Neuronal stem cell (in vitro differentiated cells): ENCODE results near the gene KPNA5.

Experiments used
- DNase-seq: peaks from one replicate; pipeline ENCODE4 v3.0.0-alpha.2; 2013; ENCODE audit warnings: low spot score
- H2AFZ ChIP-seq: one replicate; pipeline ENCODE4 v1.6.1; 2013; ENCODE audit warnings: mild to moderate bottlenecking, low read length, inconsistent platforms
- H2AK5ac ChIP-seq: 2 replicates; pipeline ENCODE4 v1.6.1; 2013; ENCODE audit warnings: low read depth, mild to moderate bottlenecking, inconsistent platforms, low read length, moderate library complexity, mixed read lengths
- H2BK120ac ChIP-seq: 2 replicates; pipeline ENCODE4 v1.6.1; 2013; ENCODE audit warnings: low read depth, mild to moderate bottlenecking, inconsistent platforms, low read length, moderate library complexity, mixed read lengths
- H2BK12ac ChIP-seq: one replicate; pipeline ENCODE4 v1.6.1; 2013; ENCODE audit warnings: low read length, inconsistent platforms
- H2BK15ac ChIP-seq: 2 replicates; pipeline ENCODE4 v1.6.1; 2013; ENCODE audit warnings: mild to moderate bottlenecking, low read length, inconsistent platforms, mixed read lengths
- H2BK5ac ChIP-seq: one replicate; pipeline ENCODE4 v1.6.1; 2013; ENCODE audit warnings: inconsistent platforms, mild to moderate bottlenecking, low read length, moderate library complexity
- H3K14ac ChIP-seq: one replicate; pipeline ENCODE4 v1.6.1; 2013; ENCODE audit warnings: low read length, inconsistent platforms
- H3K18ac ChIP-seq: 2 replicates; pipeline ENCODE4 v1.6.1; 2013; ENCODE audit warnings: low read length, inconsistent platforms
- H3K23ac ChIP-seq: 2 replicates; pipeline ENCODE4 v1.6.1; 2013; ENCODE audit warnings: low read depth, mild to moderate bottlenecking, mixed read lengths, low read length, inconsistent platforms; ENCODE audit not compliant: poor library complexity
- H3K27ac ChIP-seq: replicated peaks from 3 replicates; pipeline ENCODE4 v1.5.1; 2013; ENCODE audit warnings: low read length, inconsistent platforms
- H3K27me3 ChIP-seq, 3 experiments: 2 replicates each; pipeline ENCODE4 v1.6.1; 2013; ENCODE audit warnings: low read length in 3 of 3, mild to moderate bottlenecking in 2 of 3, inconsistent platforms in 1 of 3, low read depth in 1 of 3, mixed read lengths in 1 of 3, moderate library complexity in 1 of 3; ENCODE audit not compliant: control insufficient read depth in 3 of 3, insufficient read depth in 3 of 3
- H3K36me3 ChIP-seq, 2 donors: replicated peaks in 1 of 2; 2 replicates each; pipeline ENCODE4 v1.6.1; 2013; ENCODE audit warnings: low read length in 2 of 2; ENCODE audit not compliant: control insufficient read depth in 2 of 2, insufficient read depth in 2 of 2
- H3K4ac ChIP-seq: 2 replicates; pipeline ENCODE4 v1.6.1; 2013; ENCODE audit warnings: inconsistent platforms, mild to moderate bottlenecking, low read length, moderate library complexity
- H3K4me1 ChIP-seq, 2 donors: 1 replicate in 1 of 2; 2 replicates in 1 of 2; pipeline ENCODE4 v1.6.1; 2013; ENCODE audit warnings: low read length in 2 of 2, low read depth in 1 of 2; ENCODE audit not compliant: control insufficient read depth in 2 of 2, insufficient read depth in 1 of 2
- H3K4me2 ChIP-seq: one replicate; pipeline ENCODE4 v1.6.1; 2013; ENCODE audit warnings: mild to moderate bottlenecking, low read length, inconsistent platforms; ENCODE audit not compliant: insufficient read depth, poor library complexity, severe bottlenecking
- H3K4me3 ChIP-seq, 2 donors: 2 replicates each; pipeline ENCODE4 v1.5.1; 2013; ENCODE audit warnings: low read length in 2 of 2, mild to moderate bottlenecking in 2 of 2, inconsistent platforms in 1 of 2, moderate library complexity in 1 of 2
- H3K79me1 ChIP-seq: one replicate; pipeline ENCODE4 v1.6.1; 2013; ENCODE audit warnings: low read depth, mild to moderate bottlenecking, inconsistent platforms, low read length, moderate library complexity
- H3K9ac ChIP-seq: one replicate; pipeline ENCODE4 v1.6.1; 2013; ENCODE audit warnings: mild to moderate bottlenecking, low read depth, low read length, inconsistent platforms; ENCODE audit not compliant: poor library complexity
- H3K9me3 ChIP-seq, 2 donors: replicated peaks in 1 of 2; 2 replicates each; pipeline versions ENCODE3 to v1.6.1; 2013; ENCODE audit warnings: low read length in 2 of 2, mild to moderate bottlenecking in 2 of 2, inconsistent platforms in 1 of 2, low read depth in 1 of 2, mixed read lengths in 1 of 2, moderate library complexity in 1 of 2; ENCODE audit not compliant: control insufficient read depth in 2 of 2, insufficient read depth in 1 of 2
- H4K8ac ChIP-seq: one replicate; pipeline ENCODE4 v1.6.1; 2013; ENCODE audit warnings: low read depth, mild to moderate bottlenecking, inconsistent platforms, low read length, moderate library complexity
- H4K91ac ChIP-seq: one replicate; pipeline ENCODE4 v1.6.1; 2013; ENCODE audit warnings: low read length, low read depth, mild to moderate bottlenecking, inconsistent platforms; ENCODE audit not compliant: poor library complexity
- WGBS, 2 donors: extraction: QIAGEN DNeasy Blood & Tissue Kit; methylation state at CpG; one replicate each; pipeline ENCODE4 v1.1.7; 2013; ENCODE audit warnings: missing lambda C conversion rate in 2 of 2, mixed read lengths in 1 of 2; ENCODE audit not compliant: insufficient read length in 2 of 2, insufficient replicate concordance in 1 of 2; ENCODE audit errors: extremely low coverage in 2 of 2; 5-methylcytosine and 5-hydroxymethylcytosine counted together

KPNA5 gene

DNA sequence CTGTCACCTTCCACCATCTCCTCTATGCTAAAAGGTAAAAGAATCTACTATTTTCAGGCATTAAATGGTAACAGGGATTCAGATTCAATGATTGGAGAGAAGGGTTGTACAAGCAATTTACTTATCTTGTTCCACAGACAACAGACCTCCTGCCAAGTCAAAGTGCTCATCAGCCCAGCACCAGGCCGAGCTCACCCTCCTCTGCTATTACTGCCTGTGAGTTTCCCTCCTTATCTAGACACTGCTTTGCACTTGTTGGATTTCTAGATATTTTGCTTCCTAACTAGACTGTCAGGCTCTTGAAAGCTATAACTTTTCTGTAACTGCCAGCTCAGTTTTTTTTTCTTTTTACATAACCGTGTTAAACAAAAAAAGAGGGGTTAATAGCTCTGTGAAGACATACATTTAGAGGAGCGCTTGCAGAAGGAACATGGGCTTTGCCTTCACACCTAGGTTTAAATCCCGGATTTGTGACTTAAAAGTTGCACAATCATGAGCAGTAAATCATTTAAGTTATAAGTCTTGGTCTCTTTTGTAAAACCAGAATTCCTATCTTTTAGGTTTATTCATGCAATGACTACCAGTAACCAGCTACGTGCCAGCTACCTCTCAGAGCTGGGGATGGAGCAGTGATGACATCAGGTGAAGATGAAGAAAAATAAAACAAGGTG lies 85.6 kb downstream of the KPNA5 start:
- no peak for DNase-seq
- H3K27me3 ChIP-seq: peaks cover 7 to 68% (median 25%) of the 10 kb centered on the region in 3 experiments

DNA sequence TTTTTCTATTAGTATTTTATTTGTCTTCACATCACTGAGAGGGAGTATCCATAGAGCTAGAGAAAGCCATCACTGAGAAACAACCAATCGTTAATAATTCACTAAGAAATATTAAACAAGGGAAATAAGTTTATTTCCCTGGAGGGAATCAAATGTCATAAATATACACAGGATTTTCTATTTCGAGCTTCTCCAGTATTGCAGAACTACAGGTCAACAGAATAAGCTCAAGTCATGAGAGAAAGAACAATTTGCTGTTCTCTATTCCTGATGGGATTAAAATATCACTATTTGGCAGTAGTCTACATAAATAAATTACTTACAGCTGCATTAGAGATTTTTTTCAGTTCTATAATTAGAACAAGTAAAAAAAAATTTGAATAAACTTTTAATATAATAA lies 86.7 kb downstream of the KPNA5 start:
- Histone ChIP-seq H3K18ac (no peak overlapping the region), H3K4me1 (peaks cover 0 to 1% of the 10 kb centered on the region in 2 donors), H2BK120ac (no peak overlapping the region), H4K91ac (no peak overlapping the region), H3K14ac (no peak overlapping the region), H2BK12ac (no peak overlapping the region), H3K4me2 (no peak overlapping the region), H2AFZ (no peak overlapping the region), H3K23ac (no peak overlapping the region), H2AK5ac (no peak overlapping the region), H3K27me3 (peaks cover 7 to 57% (median 25%) of the 10 kb centered on the region in 3 experiments), H3K9me3 (no peaks in the 10 kb centered on the region), H4K8ac (no peak overlapping the region), H3K36me3 (no peaks in the 10 kb centered on the region), H3K27ac (no peak overlapping the region), H2BK15ac (no peak overlapping the region), H3K79me1 (no peaks in the 10 kb centered on the region), H3K9ac (no peak overlapping the region), H2BK5ac (no peak overlapping the region), H3K4ac (no peak overlapping the region), H3K4me3 (no peak overlapping the region)
- no peak for DNase-seq
- no CpG with 5 or more reads among the region's 2 CpGs for WGBS, 2 donors

More for the DNA sequence above, 85.6 kb downstream of the KPNA5 start:
- H3K14ac ChIP-seq: no peak overlapping the region
- no peak overlapping the region for H3K23ac ChIP-seq
- no peak overlapping the region for H2BK15ac ChIP-seq
- no peak overlapping the region for H2AK5ac ChIP-seq
- H4K8ac ChIP-seq: no peak overlapping the region
- H2BK12ac ChIP-seq: no peak overlapping the region
- H2AFZ ChIP-seq: no peak overlapping the region
- peaks cover 0 to 1% of the 10 kb centered on the region in 2 donors for H3K4me1 ChIP-seq
- H4K91ac ChIP-seq: no peak overlapping the region
- no peak overlapping the region for H3K4ac ChIP-seq
- H3K9ac ChIP-seq: no peak overlapping the region
- no peak overlapping the region for H3K4me3 ChIP-seq
- no peak overlapping the region for H3K27ac ChIP-seq
- H3K18ac ChIP-seq: no peak overlapping the region
- no peaks in the 10 kb centered on the region for H3K9me3 ChIP-seq
- no peak overlapping the region for H2BK120ac ChIP-seq
- no peaks in the 10 kb centered on the region for H3K79me1 ChIP-seq
- H2BK5ac ChIP-seq: no peak overlapping the region
- WGBS, 2 donors: no CpG with 5 or more reads among the region's 5 CpGs
- no peaks in the 10 kb centered on the region for H3K36me3 ChIP-seq
- H3K4me2 ChIP-seq: no peak overlapping the region

DNA sequence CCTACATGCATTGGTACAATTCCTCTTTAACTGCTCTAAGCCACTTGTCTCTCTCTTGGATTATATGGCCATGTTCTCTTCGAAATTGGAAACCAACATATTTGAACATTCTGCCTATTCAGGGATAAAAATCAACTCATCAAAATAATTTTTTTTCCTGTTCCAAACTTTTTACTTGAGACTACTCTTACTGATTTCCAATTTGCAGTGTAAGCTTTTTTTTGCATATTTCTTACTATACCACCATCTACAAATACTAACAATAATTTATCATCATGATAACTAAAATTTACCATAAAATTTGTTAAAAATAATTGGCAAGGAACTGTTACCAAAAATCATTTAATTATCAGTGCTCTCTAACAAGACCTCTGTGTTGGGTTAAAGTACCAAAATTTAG lies 91.4 kb downstream of the KPNA5 start:
- Histone ChIP-seq H2BK15ac (no peak overlapping the region), H3K14ac (no peak overlapping the region), H3K4me1 (no peaks in the 10 kb centered on the region), H3K27me3 (peaks cover 0 to 10% (median 0%) of the 10 kb centered on the region in 3 experiments), H2BK5ac (no peak overlapping the region), H2AK5ac (no peak overlapping the region), H3K79me1 (no peaks in the 10 kb centered on the region), H3K4me3 (no peak overlapping the region), H4K91ac (no peak overlapping the region), H3K23ac (no peak overlapping the region), H3K18ac (no peak overlapping the region), H3K4me2 (no peak overlapping the region), H3K4ac (no peak overlapping the region), H4K8ac (no peak overlapping the region), H3K9me3 (no peaks in the 10 kb centered on the region), H2AFZ (no peak overlapping the region), H2BK12ac (no peak overlapping the region), H3K9ac (no peak overlapping the region), H3K36me3 (no peaks in the 10 kb centered on the region), H2BK120ac (no peak overlapping the region), H3K27ac (no peak overlapping the region)
- no CpG with 5 or more reads among the region's 1 CpG for WGBS, 2 donors
- DNase-seq: no peak

DNA sequence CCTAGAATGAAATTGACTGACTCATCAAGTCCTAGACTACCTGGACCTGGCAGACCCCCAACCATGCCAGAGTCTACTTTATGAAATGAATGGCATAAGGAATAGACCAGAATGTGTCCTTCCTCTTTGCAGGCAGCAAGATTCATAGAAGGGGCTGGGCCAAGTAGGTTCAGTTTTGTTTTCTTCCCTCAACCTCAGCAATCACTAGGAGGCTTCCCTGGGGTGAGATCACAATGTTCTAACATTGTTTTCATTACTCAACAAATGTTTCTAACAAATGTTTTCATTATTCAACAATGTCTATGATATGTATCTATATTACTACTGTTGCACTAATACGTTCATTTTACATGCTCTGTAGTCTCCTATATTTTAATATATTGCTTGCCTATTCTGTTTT lies 92.9 kb downstream of the KPNA5 start:
- H2BK15ac ChIP-seq: no peak overlapping the region
- no peak overlapping the region for H2AK5ac ChIP-seq
- H2BK5ac ChIP-seq: no peak overlapping the region
- no peak overlapping the region for H3K9ac ChIP-seq
- no peak overlapping the region for H3K23ac ChIP-seq
- no peak overlapping the region for H2AFZ ChIP-seq
- H3K9me3 ChIP-seq: no peaks in the 10 kb centered on the region
- WGBS, 2 donors: no CpG with 5 or more reads among the region's 1 CpG
- no peak overlapping the region for H3K4me3 ChIP-seq
- H2BK120ac ChIP-seq: no peak overlapping the region
- H4K91ac ChIP-seq: no peak overlapping the region
- no peak overlapping the region for H3K18ac ChIP-seq
- no peak for DNase-seq
- no peak overlapping the region for H3K4me2 ChIP-seq
- no peaks in the 10 kb centered on the region for H3K4me1 ChIP-seq
- H3K79me1 ChIP-seq: no peaks in the 10 kb centered on the region
- H3K27me3 ChIP-seq: no peaks in the 10 kb centered on the region
- no peak overlapping the region for H2BK12ac ChIP-seq
- no peak overlapping the region for H4K8ac ChIP-seq
- H3K27ac ChIP-seq: no peak overlapping the region
- no peak overlapping the region for H3K4ac ChIP-seq
- no peaks in the 10 kb centered on the region for H3K36me3 ChIP-seq
- H3K14ac ChIP-seq: no peak overlapping the region
